Stimulated activated CD8-positive, alpha-beta memory T cell treated with anti-CD3 and anti-CD28 coated beads, Interleukin-7, amount 100 ng/mL, for 4 hours (primary cell): ENCODE measurements around the gene NPIPA1.
"Not testable (repeated sequence)": the region's sequence is repeated elsewhere in the genome, so short reads cannot be mapped to it uniquely, and the experiment has no call there.

ENCODE experiments used
- DNase-seq, 2 donors: peaks; one replicate each; pipeline ENCODE4 v3.0.0-alpha.2; 2020; ENCODE audit warnings: low read depth in 2 of 2

Gene NPIPA1

DNA sequence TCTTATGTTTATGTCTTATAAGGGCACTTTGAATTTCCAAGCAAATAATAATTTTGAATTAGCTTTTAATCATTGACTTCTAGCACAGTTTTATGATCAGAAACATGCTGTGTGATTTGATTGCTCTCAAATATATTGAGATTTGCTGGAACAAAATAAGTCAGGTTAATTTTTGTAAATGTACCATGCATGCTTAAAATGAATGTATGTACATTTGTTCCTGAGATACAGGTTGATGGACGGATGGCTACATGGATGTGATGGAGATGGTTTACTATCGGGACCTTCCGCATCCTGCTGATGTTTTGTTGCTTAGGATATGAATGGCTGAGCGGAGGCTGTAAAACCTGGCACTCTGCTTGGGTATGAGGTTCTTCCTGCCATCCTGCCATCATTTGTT lies at the start of gene NPIPA1:
Gene NPIPA1 (plus strand): TSS at position 301 of the 400 bp plus-strand sequence. CDS start 0 bp downstream, at position 301.
- not testable (repeated sequence) for DNase-seq

DNA sequence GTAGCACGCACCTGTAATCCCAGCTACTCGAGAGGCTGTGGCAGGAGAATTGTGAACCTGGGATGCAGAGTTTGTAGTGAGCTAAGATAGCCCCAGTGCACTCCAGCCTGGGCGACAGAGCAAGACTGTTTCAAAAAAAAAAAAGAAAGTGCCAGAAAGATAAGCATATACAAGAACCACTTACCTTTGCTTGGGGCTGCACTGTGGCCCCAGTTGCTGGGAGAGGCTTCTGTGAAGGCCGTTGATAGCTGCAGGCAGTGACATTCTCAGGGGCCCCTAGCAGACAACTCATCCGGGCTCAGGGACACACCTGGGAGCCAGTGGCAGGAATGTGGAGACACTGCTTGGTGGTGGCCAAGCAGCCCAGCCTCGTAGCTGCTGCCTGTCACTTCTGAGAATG lies 45.1 kb upstream of the NPIPA1 start:
- not testable (repeated sequence) for DNase-seq

DNA sequence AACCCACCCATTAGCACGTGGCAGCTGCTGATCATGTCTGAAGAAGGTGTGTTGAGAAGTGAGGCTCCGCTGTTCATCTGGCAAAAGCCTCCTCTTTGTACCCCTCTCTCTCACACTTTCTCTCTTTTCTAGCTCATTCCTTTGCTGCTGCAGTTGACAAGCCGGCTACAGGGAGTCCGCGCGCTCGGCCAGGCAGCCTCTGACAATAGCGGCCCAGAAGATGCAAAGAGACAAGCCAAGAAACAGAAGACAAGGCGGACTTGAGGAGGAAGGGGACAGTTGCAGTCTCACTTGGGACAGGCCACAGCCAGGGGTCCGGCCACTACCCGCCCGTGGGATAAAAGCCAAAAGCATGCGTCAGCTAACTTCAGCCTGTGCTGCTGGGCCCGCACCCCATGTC lies 41.9 kb upstream of the NPIPA1 start:
- DNase-seq = not testable (repeated sequence)

DNA sequence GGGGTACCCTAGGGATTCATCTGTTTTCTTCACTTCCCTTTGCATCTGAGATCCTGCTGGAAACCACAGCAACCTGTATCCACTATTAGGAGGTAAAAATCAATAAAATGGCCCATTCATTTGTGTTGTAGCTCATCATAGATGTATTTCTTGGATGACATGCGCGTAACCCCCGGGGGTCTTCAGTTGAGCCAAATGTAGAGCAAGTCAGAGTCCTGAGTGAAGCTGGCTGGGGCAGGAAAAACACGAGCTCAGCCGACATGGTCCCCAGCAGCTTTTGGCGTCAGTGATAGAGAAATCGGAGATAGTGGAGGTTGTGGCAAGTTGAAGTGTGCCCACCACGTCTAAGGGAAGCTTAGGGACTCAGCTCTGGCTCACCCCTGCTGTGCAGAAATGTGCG lies 41.2 kb upstream of the NPIPA1 start:
- DNase-seq = not testable (repeated sequence)

DNA sequence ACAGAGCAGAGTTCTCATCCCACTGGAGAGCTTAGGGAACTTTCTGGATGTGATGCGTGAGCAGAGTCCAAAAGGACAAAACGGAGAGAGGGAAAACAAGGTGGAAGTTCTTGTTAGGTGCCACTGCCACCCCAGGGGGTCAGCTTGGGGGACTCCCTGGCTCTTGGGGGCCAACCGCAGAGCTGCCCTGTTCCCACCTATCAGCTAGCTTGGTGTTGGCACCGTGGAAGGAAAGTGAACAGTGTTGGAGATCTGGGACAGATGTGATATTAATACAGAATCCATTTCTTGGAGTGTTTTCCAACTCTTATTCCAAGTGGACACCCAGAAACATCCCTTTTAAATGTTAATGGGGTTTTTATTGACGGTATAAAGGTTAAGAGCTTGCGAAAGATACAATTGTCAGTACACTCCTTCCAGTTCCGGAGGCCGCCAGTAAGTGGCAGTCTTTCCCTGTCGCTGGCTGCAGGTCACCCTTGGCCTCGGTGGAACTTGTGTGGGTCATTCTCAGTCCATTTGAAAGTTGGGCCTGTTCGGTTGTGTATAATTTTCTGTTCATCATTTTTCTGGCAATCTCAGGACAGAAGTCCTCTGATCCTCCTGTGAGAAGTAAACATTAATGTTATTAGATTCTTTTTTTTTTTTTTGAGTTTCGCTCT lies 40.1 kb upstream of the NPIPA1 start:
- DNase-seq = not testable (repeated sequence)

DNA sequence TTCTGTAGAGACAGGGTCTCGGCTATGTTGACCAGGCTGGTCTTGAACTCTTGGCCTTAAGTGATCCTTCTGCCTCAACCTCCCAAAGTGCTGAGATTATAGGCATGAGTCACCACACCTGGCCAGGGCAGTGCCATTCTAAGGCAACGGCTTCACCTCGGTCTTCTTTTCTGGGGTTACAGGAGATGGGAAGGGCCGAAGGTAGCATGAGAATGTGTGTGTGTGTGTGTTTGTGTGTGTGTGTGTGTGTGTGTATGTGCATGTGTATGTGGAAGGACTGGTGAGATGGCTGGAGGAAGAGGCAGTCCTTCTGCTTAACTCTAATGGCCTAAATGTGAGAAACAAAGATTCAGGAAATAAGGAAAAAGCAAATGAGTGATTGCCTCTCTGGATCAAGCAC lies 39.1 kb upstream of the NPIPA1 start:
- DNase-seq = not testable (repeated sequence)

DNA sequence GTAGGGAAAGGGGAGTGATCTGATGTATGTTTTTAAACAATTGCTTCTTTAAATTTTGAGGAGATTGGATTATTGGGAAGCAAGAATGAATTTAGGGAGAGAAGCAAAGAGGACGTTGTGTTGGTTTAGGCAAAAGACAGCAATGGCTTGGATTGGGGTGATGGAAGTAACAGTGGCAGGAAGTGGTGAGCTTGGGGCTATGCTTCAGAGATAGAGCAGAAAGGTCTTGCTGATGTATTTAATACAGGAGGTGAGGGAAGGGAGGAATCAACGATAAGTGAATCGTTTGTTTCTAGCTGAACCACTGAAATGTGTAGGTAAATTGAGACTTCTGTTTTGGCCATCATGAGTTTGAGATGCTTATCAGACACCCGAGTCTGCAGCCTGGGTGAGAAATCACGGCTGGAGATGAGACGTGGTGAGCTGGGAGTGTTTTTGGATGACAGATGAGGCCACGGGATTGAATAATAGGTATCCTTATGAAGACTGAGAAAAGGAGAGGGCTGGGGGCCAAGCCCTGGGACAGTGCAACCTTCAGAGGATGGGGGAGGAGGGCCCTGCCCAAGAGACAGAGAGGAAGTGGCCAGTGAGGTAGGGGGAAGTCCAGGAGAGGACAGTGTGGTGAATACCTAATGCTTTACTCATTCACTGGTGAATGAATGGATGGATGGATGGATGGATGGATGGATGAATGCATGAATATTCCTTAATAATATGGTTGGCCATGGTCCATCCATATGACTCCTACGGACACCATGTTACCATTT lies 33.9 kb upstream of the NPIPA1 start:
- not testable (repeated sequence) for DNase-seq

DNA sequence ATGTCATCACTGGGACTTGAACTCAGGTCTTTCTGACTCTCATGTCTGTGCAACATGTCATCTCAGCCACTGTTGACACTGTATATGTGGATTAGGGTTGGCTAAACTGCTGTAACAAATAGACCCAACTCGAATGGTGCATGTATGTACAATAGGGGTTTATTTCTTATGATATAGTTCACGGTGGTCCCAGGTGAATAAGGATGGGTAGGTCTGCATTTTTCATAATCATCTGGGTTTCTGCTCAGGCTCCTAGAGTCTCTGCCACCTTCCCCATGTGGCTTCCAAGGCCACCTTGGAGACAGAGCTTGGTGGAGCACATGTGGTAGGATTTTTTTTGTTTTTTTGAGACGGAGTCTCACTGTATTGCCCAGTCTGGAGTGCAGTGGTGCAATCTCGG lies 27.5 kb upstream of the NPIPA1 start:
- not testable (repeated sequence) for DNase-seq

DNA sequence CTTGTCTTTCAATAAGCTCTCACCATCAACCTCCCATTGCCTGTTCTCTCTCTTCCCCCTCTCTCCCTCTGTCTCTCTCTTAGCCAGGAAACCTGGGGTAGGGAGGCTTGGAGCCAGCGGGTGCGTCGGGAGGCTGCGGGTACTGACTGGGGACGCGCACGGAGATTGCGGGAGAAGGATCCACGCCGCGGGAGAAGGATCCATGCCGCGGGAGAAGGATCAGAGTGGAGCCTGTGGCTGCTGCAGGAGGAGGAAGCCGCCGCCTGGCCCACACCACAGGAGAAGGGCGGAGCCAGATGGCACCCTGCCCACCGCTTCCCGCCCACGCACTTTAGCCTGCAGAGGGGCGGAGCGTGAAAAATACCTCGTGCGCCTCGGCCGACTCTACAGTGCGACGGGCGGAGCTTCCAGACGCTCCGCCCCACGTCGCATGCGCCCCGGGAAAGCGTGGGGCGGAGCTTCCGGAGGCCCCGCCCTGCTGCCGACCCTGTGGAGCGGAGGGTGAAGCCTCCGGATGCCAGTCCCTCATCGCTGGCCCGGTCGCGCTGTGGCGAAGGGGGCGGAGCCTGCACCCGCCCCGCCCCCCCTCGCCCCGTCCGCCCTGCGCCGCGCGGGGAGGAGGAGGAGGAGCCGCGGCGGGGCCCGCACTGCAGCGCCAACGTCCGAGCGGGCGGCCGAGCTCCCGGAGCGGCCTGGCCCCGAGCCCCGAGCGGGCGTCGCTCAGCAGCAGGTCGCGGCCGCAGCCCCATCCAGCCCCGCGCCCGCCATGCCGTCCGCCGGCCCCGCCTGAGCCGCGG lies 26.2 kb upstream of the NPIPA1 start:
- not testable (repeated sequence) for DNase-seq

DNA sequence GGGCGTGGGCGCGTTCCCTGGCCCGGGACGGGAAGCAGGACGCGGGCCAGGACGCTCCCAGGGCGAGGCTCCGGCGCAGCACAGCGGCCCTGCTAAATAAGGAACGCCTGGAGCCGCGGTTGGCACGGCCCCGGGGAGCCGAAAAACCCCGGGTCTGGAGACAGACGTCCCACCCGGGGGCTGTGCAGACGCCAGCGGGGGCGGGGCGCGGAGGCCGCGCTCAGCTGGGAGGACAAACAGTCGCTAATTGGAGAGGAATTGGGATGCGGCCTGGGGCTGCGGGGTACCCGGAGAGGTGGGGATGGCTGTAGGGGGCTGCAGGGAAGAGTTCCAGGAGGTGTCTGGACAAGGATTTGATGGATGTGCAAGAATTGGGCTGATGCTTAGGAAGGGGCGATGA lies 25.3 kb upstream of the NPIPA1 start:
- peak in 1 of 2 donors; percentile 50 for DNase-seq

DNA sequence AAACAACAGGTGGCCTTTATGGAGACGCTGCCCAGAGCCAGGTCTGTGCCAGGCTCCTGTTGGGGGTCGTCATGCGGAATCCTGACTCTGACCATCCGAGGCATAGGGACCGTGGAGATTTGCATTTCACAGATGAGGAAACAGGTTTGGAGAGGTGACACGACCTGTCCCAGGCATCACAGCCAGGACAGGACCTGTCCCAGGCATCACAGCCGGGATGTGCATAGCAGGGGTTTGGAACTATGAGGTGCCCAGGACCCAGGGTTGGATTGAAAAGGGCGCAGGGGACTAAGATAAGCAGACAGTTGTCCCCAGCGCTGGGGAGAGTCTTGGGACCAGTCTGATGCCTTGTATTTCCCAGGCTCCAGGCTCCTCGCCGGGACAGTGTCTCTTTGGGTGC lies 24.7 kb upstream of the NPIPA1 start:
- DNase-seq = not testable (repeated sequence)

DNA sequence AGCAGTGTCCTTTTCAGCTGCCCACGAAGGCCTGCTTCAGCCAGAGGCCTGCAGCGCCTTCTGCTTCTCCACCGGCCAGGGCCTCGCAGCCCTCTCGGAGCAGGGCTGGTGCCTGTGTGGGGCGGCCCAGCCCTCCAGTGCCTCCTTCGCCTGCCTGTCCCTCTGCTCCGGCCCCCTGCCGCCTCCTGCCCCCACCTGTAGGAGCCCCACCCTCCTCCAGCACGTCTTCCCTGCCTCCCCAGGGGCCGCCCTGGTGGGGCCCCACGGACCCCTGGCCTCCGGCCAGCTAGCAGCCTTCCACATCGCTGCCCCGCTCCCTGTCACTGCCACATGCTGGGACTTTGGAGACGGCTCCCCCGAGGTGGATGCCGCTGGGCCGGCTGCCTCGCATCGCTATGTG lies 18.7 kb upstream of the NPIPA1 start:
- not testable (repeated sequence) for DNase-seq

DNA sequence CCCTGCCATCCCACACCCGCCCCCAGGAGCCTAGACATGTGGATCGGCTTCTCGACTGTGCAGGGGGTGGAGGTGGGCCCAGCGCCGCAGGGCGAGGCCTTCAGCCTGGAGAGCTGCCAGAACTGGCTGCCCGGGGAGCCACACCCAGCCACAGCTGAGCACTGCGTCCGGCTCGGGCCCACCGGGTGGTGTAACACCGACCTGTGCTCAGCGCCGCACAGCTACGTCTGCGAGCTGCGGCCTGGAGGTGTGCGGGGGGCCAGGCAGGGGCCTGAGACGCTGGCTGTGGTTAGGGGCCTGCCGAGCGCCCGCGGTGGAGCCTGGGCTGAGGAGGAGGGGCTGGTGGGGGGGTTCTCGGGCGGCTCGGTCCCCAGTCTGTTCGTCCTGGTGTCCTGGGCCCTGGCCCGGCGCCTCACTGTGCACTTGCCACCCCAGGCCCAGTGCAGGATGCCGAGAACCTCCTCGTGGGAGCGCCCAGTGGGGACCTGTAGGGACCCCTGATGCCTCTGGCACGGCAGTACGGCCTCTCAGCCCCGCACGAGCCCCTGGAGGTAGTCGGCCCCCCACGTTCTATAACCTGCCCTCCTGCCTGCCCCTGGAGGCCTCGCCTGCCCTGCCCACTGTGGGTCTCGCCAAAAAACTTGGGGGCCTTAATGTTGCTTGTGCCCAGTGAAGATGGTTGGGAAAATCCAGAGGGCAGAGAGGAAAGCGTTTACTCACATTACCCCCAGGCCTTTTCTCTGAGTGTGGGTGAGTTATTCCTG lies 17.2 kb upstream of the NPIPA1 start:
- DNase-seq = not testable (repeated sequence)

DNA sequence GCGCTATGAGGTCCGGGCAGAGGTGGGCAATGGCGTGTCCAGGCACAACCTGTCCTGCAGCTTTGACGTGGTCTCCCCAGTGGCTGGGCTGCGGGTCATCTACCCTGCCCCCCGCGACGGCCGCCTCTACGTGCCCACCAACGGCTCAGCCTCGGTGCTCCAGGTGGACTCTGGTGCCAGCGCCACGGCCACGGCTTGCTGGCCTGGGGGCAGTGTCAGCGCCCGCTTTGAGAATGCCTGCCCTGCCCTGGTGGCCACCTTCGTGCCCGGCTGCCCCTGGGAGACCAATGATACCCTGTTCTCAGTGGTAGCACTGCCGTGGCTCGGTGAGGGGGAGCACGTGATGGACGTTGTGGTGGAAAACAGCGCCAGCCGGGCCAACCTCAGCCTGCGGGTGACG lies 15.0 kb upstream of the NPIPA1 start:
- not testable (repeated sequence) for DNase-seq

DNA sequence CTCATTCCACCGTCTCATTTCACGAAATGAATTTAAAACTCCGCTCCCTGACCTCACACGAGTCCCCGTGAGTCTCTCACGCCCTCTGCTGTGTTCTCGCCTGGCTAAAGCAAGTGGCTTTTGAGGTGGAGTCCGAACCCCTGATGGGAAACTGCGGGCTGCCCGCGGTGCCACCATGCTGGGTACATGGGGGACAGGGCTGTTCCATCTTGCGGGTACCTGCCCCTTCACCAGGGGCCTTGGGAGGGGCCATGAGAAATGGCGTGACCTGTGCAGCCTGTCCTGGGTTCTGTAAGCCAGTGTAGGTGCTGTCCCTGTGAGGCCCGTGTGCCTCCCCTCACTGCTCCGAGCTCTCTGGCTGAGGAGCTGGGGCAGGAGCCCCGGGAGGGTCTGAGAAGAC lies 14.3 kb upstream of the NPIPA1 start:
- not testable (repeated sequence) for DNase-seq

DNA sequence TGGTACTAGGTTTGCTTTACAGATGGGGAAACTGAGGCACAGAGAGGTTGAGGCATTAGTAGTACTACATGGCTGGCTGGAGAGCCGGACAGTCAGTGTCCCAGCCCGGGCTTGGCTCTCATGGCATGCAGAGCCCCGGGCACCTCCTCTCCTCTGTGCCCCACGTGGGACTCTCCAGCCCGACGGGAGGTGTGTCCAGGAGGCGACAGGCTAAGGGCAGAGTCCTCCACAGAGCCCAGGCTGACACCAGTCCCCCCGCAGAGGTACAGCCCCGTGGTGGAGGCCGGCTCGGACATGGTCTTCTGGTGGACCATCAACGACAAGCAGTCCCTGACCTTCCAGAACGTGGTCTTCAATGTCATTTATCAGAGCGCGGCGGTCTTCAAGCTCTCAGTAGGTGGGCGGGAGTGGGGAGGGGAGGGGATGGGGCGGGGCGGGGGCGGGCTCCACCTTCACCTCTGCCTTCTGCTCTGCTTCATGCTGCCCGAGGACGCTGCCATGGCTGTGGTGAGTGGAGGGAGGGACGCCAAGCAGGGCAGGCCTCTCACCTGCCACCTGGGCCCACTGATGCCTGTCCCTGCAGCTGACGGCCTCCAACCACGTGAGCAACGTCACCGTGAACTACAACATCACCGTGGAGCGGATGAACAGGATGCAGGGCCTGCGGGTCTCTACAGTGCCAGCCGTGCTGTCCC lies 13.7 kb upstream of the NPIPA1 start:
- not testable (repeated sequence) for DNase-seq

DNA sequence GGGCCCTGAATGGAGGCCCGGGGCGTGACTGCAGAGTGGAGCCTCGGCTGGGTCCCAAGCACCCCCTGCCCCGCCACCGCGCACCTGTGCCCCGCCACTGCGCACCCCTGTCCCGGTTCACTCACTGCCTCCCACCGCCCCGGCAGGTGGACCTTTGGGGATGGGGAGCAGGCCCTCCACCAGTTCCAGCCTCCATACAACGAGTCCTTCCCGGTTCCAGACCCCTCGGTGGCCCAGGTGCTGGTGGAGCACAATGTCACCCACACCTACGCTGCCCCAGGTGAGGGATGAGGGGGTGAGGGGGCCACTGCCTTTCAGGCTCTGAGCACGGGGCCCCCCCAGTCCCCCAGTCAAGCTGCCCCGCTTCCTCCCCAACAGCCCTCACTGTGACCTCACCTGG lies 12.9 kb upstream of the NPIPA1 start:
- not testable (repeated sequence) for DNase-seq

DNA sequence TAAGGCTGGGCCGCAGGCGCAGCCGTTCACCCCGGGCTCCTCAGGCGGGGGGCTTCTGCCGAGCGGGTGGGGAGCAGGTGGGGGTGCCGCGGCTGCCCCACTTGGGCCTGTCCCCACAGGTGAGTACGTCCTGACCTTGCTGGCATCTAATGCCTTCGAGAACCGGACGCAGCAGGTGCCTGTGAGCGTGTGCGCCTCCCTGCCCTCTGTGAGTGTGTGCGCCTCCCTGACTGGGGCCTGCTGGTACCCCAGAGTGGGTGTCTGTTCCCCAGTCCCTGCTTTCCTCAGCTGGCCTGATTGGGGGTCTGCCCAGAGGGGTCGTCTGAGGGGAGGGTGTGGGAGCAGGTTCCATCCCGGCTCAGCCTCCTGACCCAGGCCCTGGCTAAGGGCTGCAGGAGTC lies 12.3 kb upstream of the NPIPA1 start:
- not testable (repeated sequence) for DNase-seq

DNA sequence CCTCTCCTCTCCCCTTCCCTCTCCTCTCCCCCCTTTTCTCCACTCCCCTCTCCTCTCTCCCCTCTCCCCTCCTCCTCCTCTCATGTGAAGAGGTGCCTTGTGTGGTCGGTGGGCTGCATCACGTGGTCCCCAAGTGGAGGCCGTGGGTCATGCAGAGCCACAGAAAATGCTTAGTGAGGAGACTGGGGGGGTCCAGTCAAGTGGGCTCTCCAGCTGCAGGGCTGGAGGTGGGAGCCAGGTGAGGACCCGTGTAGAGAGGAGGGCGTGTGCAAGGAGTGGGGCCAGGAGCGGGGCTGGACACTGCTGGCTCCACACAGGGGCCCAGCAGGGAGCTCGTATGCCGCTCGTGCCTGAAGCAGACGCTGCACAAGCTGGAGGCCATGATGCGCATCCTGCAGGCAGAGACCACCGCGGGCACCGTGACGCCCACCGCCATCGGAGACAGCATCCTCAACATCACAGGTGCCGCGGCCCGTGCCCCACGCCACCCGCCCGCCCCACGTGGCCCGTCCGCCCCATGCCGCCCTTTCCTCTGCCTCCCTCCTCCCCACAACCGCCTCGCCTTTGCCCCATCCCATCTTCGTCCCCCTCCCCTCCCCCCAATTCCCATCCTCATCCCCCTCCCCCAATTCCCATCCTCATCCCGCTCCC lies 9.1 kb upstream of the NPIPA1 start:
- DNase-seq = not testable (repeated sequence)

DNA sequence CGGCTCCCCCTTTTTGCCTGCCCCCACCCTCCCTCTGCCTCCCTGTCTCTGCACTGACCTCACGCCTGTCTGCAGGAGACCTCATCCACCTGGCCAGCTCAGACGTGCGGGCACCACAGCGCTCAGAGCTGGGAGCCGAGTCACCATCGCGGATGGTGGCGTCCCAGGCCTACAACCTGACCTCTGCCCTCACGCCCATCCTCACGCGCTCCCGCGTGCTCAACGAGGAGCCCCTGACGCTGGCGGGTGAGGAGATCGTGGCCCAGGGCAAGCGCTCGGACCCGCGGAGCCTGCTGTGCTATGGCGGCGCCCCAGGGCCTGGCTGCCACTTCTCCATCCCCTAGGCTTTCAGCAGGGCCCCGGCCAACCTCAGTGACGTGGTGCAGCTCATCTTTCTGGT lies 8.1 kb upstream of the NPIPA1 start:
- not testable (repeated sequence) for DNase-seq
